OCI-LY3 (cell line): ENCODE data around the gene RPGR.

Source experiments
- H2AFZ ChIP-seq: fragments of 200-600, 300-600 bp; shearing (Covaris generic); 2 replicates; pipeline ENCODE4 v1.6.0; 2014; ENCODE audit warnings: antibody characterized with exemption, low read depth, low read length
- H3K27ac ChIP-seq: fragments of 200-600, 300-600 bp; sonication (generic); 2 replicates; pipeline ENCODE4 v1.5.1; 2014; ENCODE audit warnings: mild to moderate bottlenecking, low read length, moderate library complexity, mixed read lengths
- H3K27me3 ChIP-seq: fragments of 200-600, 300-600 bp; sonication (generic); 2 replicates; pipeline ENCODE4 v1.6.1; 2014; ENCODE audit warnings: low read depth, low read length, mixed read lengths
- H3K36me3 ChIP-seq: fragments of 200-600, 300-600 bp; sonication (generic); replicated peaks from 2 replicates; pipeline ENCODE3; 2014; ENCODE audit warnings: low read depth, low read length, mixed read lengths
- H3K4me1 ChIP-seq: fragments of 300-600, 200-600 bp; sonication (generic); 2 replicates; pipeline ENCODE4 v1.6.1; 2014; ENCODE audit warnings: low read length, mixed read lengths
- H3K4me2 ChIP-seq: fragments of 200-600, 300-600 bp; sonication (generic); 2 replicates; pipeline ENCODE4 v1.6.1; 2014; ENCODE audit warnings: low read length, mixed read lengths
- H3K4me3 ChIP-seq: fragments of 300-600, 200-600 bp; sonication (generic); 2 replicates; pipeline ENCODE4 v1.5.1; 2014; ENCODE audit warnings: antibody characterized with exemption, mild to moderate bottlenecking, low read length, moderate library complexity
- H3K79me2 ChIP-seq: fragments of 300-600, 200-600 bp; shearing (Covaris generic); 2 replicates; pipeline ENCODE4 v1.6.1; 2014; ENCODE audit warnings: mild to moderate bottlenecking, low read length, mixed read lengths
- H3K9ac ChIP-seq: fragments of 300-600, 200-600 bp; shearing (Covaris generic); 2 replicates; pipeline ENCODE4 v1.6.0; 2014; ENCODE audit warnings: mild to moderate bottlenecking, low read length, moderate library complexity
- H3K9me3 ChIP-seq: fragments of 200-600, 300-600 bp; shearing (Covaris generic); 2 replicates; pipeline ENCODE4 v1.6.1; 2014; ENCODE audit warnings: low read length, mixed read lengths; ENCODE audit not compliant: insufficient read depth
- H4K20me1 ChIP-seq: fragments of 200-600, 300-600 bp; sonication (generic); 2 replicates; pipeline ENCODE4 v1.6.1; 2016; ENCODE audit warnings: low read length, mixed read lengths; ENCODE audit not compliant: insufficient read depth
- EZH2phosphoT487 ChIP-seq: fragments of 200-600 bp; shearing (Covaris generic); IDR thresholded peaks from 2 replicates; pipeline ENCODE4 v1.6.1; 2018; ENCODE audit warnings: antibody characterized with exemption, mixed run types, low read depth
- TF ChIP-seq, protein P1 (sequence below): fragments of 200-600, 300-600 bp; sonication (generic); IDR thresholded peaks from 2 replicates; pipeline ENCODE4 v1.5.1; 2014; ENCODE audit warnings: antibody characterized with exemption, low read length, low read depth

Gene RPGR

DNA sequence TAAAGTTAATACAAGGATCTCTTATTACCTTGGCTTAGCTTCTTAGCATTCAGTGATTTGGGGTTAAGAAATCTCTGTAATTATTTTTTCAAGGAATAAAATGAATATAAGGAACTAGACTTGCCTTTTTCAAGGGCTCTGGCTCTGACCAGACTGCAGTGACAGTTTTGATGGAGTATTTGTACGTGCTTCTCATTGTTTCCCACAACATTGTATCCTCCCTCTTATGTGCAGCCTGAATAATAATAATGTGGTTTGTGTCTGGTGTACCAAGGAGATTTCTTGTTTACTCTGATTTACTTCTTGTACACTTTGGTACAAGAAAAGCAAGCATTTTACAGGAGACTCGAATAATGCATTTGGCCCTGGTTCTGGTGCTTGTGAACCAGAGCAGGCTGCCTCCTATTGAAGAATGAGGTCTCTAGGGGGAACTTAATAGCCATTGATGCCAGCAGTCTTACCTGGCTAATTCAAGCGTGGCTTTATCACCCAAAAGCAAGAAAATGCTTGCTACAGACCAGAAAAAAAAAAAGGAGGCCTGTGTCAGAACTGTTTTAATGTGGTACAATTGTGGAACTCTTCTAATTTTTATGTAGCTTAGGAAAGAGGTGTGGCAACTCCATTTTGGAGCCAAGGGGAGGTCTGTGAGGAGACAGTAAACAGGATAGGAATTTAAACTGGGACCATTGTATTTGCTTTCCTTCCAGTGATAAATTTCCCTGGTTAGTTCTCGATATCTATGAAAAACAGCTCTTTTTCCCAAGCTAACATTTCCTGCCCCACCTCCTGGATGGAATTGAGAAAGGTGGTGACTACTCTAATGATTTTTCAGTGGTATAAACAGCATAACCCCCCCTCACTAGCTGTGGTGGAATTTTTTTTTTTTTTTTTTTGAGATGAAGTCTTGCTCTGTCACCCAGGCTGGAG, 30.7 kb upstream of the RPGR start:
- H3K27ac ChIP-seq = no peak overlapping the region
- no peaks in the 10 kb centered on the region for H3K27me3 ChIP-seq
- no peak for TF ChIP-seq EZH2phosphoT487
- TF ChIP-seq, protein P1, sequence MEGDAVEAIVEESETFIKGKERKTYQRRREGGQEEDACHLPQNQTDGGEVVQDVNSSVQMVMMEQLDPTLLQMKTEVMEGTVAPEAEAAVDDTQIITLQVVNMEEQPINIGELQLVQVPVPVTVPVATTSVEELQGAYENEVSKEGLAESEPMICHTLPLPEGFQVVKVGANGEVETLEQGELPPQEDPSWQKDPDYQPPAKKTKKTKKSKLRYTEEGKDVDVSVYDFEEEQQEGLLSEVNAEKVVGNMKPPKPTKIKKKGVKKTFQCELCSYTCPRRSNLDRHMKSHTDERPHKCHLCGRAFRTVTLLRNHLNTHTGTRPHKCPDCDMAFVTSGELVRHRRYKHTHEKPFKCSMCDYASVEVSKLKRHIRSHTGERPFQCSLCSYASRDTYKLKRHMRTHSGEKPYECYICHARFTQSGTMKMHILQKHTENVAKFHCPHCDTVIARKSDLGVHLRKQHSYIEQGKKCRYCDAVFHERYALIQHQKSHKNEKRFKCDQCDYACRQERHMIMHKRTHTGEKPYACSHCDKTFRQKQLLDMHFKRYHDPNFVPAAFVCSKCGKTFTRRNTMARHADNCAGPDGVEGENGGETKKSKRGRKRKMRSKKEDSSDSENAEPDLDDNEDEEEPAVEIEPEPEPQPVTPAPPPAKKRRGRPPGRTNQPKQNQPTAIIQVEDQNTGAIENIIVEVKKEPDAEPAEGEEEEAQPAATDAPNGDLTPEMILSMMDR = no peak
- H3K79me2 ChIP-seq = no peaks in the 10 kb centered on the region
- no peaks in the 10 kb centered on the region for H3K9me3 ChIP-seq
- H3K9ac ChIP-seq = no peak overlapping the region
- no peaks in the 10 kb centered on the region for H3K36me3 ChIP-seq
- no peak overlapping the region for H2AFZ ChIP-seq
- no peaks in the 10 kb centered on the region for H4K20me1 ChIP-seq
- H3K4me1 ChIP-seq = peaks cover 6% of the 10 kb centered on the region
- no peak overlapping the region for H3K4me3 ChIP-seq
- H3K4me2 ChIP-seq = no peak overlapping the region

DNA sequence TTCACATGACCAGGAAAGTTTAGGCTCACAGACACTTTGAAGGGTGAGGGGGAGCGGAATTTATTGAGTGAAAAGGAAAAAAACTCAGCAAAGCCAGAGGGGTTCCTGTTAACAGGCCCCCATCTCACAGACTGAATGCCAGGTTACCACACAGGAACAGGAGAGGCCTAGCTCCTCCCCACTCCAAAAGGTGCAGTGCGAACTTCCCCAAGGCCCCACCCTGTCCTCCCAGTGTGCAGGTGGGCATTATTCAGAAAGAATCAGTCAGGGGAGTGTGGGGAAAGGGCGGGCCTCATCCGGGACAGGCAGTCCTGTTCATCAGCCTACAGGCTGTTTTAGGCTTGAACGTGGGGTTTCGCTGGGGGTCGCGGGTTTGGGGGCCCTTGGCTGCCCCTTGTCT, 29.1 kb upstream of the RPGR start:
- no peak for TF ChIP-seq EZH2phosphoT487
- TF ChIP-seq, protein P1 = no peak
- Histone ChIP-seq H3K79me2 (no peaks in the 10 kb centered on the region), H3K36me3 (no peaks in the 10 kb centered on the region), H3K9ac (no peak overlapping the region), H4K20me1 (no peaks in the 10 kb centered on the region), H3K4me2 (no peak overlapping the region), H3K27ac (no peak overlapping the region), H3K4me1 (peaks cover 6% of the 10 kb centered on the region), H3K4me3 (no peak overlapping the region), H3K27me3 (no peaks in the 10 kb centered on the region), H3K9me3 (no peaks in the 10 kb centered on the region), H2AFZ (no peak overlapping the region)

DNA sequence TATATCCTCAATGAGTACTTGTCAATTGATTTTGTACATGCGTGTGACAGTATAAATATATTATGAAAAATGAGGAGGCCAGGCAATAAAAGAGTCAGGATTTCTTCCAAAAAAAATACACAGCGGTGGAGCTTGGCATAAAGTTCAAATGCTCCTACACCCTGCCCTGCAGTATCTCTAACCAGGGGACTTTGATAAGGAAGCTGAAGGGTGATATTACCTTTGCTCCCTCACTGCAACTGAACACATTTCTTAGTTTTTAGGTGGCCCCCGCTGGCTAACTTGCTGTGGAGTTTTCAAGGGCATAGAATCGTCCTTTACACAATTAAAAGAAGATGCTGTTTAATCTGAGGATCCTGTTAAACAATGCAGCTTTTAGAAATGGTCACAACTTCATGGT, 25.1 kb upstream of the RPGR start, which contains the start of gene OTC:
Gene OTC (plus strand): TSS at position 243 of the 400 bp plus-strand sequence. CDS start 93 bp downstream, at position 336.
- Histone ChIP-seq H3K36me3 (no peaks in the 10 kb centered on the region), H3K4me2 (no peak within 1 kb of the TSS), H3K27me3 (no peaks in the 10 kb centered on the region), H2AFZ (no peak within 1 kb of the TSS), H3K4me3 (no peak within 1 kb of the TSS), H3K4me1 (peaks cover 7% of the 10 kb centered on the region), H4K20me1 (no peaks in the 10 kb centered on the region), H3K9ac (no peak within 1 kb of the TSS), H3K79me2 (no peaks in the 10 kb centered on the region), H3K9me3 (no peaks in the 10 kb centered on the region), H3K27ac (no peak within 1 kb of the TSS)
- TF ChIP-seq, protein P1 = no peak
- TF ChIP-seq EZH2phosphoT487 = no peak

DNA sequence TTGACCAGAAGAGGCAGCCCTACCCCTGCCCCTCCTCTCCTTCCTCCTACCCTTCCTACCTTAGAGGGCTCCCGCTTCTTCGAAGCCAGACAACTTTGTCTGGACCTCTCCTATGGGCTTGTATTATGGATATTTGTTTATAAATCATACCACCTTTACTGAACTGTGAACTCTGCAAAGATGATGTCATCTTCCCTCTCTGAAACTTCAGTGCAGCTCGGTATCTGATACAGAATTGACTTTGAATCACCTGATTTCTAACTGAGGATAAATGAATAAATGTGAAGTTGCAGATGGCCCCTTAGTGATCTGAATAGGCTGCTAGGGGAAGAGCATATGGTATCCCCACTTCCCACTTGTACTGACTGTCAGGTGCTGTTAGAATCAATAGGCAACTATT, 24.0 kb upstream of the RPGR start:
- no peak overlapping the region for H3K27ac ChIP-seq
- no peak for TF ChIP-seq EZH2phosphoT487
- TF ChIP-seq, protein P1 = no peak

More for the DNA sequence above, 24.0 kb upstream of the RPGR start:
- Histone ChIP-seq H3K27me3 (no peaks in the 10 kb centered on the region), H4K20me1 (no peaks in the 10 kb centered on the region), H3K79me2 (no peaks in the 10 kb centered on the region), H3K9ac (no peak overlapping the region), H3K4me3 (no peak overlapping the region), H3K4me1 (peaks cover 16% of the 10 kb centered on the region), H3K4me2 (no peak overlapping the region), H3K9me3 (no peaks in the 10 kb centered on the region), H2AFZ (no peak overlapping the region), H3K36me3 (no peaks in the 10 kb centered on the region)
